HepG2 (cell line): ENCODE measurements around the gene NYNRIN. TPM values are rescaled to one million over a fixed set of nuclear protein-coding genes. Genes with fewer than 3 reads are reported as not detected.

Experiments used
- BRD4 ChIP-seq: sonication (generic); formaldehyde crosslinking; IDR thresholded peaks from 2 replicates; pipeline ENCODE4 v1.4.0; 2020; ENCODE audit warnings: missing genetic modification reagents
- CHD4 ChIP-seq: fragments of 200-600 bp; sonication (generic); IDR thresholded peaks from 2 replicates; pipeline ENCODE4 v1.7.0; 2017; ENCODE audit warnings: mild to moderate bottlenecking, low read length, borderline replicate concordance
- ESRRA ChIP-seq: sonication (generic); formaldehyde crosslinking; IDR thresholded peaks from 2 replicates; pipeline ENCODE4 v1.5.1; 2020; ENCODE audit warnings: mild to moderate bottlenecking, low read depth, missing genetic modification reagents
- FOSL1 ChIP-seq: sonication (generic); formaldehyde crosslinking; IDR thresholded peaks from 2 replicates; pipeline ENCODE4 v1.9.0; 2021; ENCODE audit warnings: missing genetic modification reagents, borderline replicate concordance
- HIVEP1 ChIP-seq: sonication (generic); formaldehyde crosslinking; IDR thresholded peaks from 2 replicates; pipeline ENCODE4 v1.4.0; 2020; ENCODE audit warnings: mild to moderate bottlenecking, missing genetic modification reagents
- HNRNPK ChIP-seq: fragments of 200-400 bp; formaldehyde crosslinking; IDR thresholded peaks from 2 replicates; pipeline ENCODE4 v1.6.1; 2018; ENCODE audit warnings: low read length, low read depth, moderate library complexity, mild to moderate bottlenecking; ENCODE audit not compliant: poor library complexity, severe bottlenecking
- MAFF ChIP-seq: IDR thresholded peaks from 2 replicates; pipeline ENCODE4 v1.6.1; 2011; ENCODE audit warnings: low read depth, low read length, improper control_type of control experiment
- NFE2L1 ChIP-seq: sonication (generic); formaldehyde crosslinking; IDR thresholded peaks from 2 replicates; pipeline ENCODE4 v1.4.0; 2020; ENCODE audit warnings: missing genetic modification reagents, mild to moderate bottlenecking, borderline replicate concordance
- NR1H2 ChIP-seq: sonication (generic); formaldehyde crosslinking; IDR thresholded peaks from 2 replicates; pipeline ENCODE4 v1.8.1; 2022; ENCODE audit warnings: low read depth, missing genetic modification reagents, borderline replicate concordance
- PHF5A ChIP-seq: IDR thresholded peaks from one replicate; pipeline ENCODE4 v1.6.1; 2018; ENCODE audit warnings: low read depth, missing genetic modification reagents; ENCODE audit not compliant: unreplicated experiment
- POLR2AphosphoS2 ChIP-seq: IDR thresholded peaks from 2 replicates; pipeline ENCODE4 v1.6.1; 2011; ENCODE audit warnings: low read depth, low read length, improper control_type of control experiment
- SAFB2 ChIP-seq: sonication (generic); formaldehyde crosslinking; IDR thresholded peaks from 2 replicates; pipeline ENCODE4 v1.5.1; 2020; ENCODE audit warnings: missing genetic modification reagents, low read depth, mild to moderate bottlenecking, borderline replicate concordance
- TAF1 ChIP-seq: sonication (generic); formaldehyde crosslinking; IDR thresholded peaks from 2 replicates; pipeline ENCODE4 v1.4.0; 2020; ENCODE audit warnings: missing genetic modification reagents
- ZFP1 ChIP-seq: IDR thresholded peaks from 2 replicates; pipeline ENCODE4 v1.6.1; 2016
- ZMYM4 ChIP-seq: sonication (generic); formaldehyde crosslinking; IDR thresholded peaks from 2 replicates; pipeline ENCODE4 v1.8.1; 2023; ENCODE audit warnings: mild to moderate bottlenecking, missing genetic modification reagents
- ZNF441 ChIP-seq: sonication (generic); formaldehyde crosslinking; IDR thresholded peaks from 2 replicates; pipeline ENCODE4 v1.7.0; 2021; ENCODE audit warnings: missing genetic modification reagents, borderline replicate concordance
- ZNF460 ChIP-seq: sonication (generic); formaldehyde crosslinking; IDR thresholded peaks from 2 replicates; pipeline ENCODE4 v1.5.1; 2020; ENCODE audit warnings: missing genetic modification reagents, mild to moderate bottlenecking, borderline replicate concordance
- ZNF777 ChIP-seq: sonication (generic); formaldehyde crosslinking; IDR thresholded peaks from 2 replicates; pipeline ENCODE4 v1.4.0; 2020; ENCODE audit warnings: missing genetic modification reagents
- ZNF788 ChIP-seq: sonication (generic); formaldehyde crosslinking; IDR thresholded peaks from 2 replicates; pipeline ENCODE4 v1.5.0; 2020; ENCODE audit warnings: mild to moderate bottlenecking, missing genetic modification reagents, borderline replicate concordance
- polyA plus RNA-seq, 8 experiments: library from polyadenylated mRNA; depleted of rRNA in 3 of 8; stranded (reverse) in 7 of 8; unstranded in 1 of 8; fragments of >200 nt; fragmentation: Illumina TruSeq in 4 of 8; extraction: Trizol in 4 of 8; gene quantifications; 2 replicates each; pipeline versions ENCODE4 v1.2.1 to v1.2.3, GENCODE V29; 2011 to 2016; ENCODE audit warnings: low read depth in 4 of 8, missing spikeins in 1 of 8, mixed read lengths in 1 of 8; ENCODE audit not compliant: insufficient read depth in 1 of 8
- total RNA-seq, 5 experiments: library from RNA; depleted of rRNA; stranded (reverse); fragments of >200 nt; fragmentation: Illumina TruSeq; extraction: Trizol; gene quantifications; 2 replicates each; pipeline ENCODE4 v1.2.3, GENCODE V29; 2016; ENCODE audit warnings: low read depth in 1 of 5
- TF ChIP-seq, protein P1 (sequence below): sonication (generic); formaldehyde crosslinking; IDR thresholded peaks from 2 replicates; pipeline ENCODE4 v1.5.0; 2020; ENCODE audit warnings: missing genetic modification reagents, mild to moderate bottlenecking, borderline replicate concordance
- TF ChIP-seq, protein P2 (sequence below): sonication (generic); formaldehyde crosslinking; IDR thresholded peaks from 2 replicates; pipeline ENCODE4 v1.8.0; 2022; ENCODE audit warnings: missing genetic modification reagents, mild to moderate bottlenecking, inconsistent platforms, borderline replicate concordance
- TF ChIP-seq, protein P3 (sequence below): IDR thresholded peaks from 2 replicates; pipeline ENCODE4 v1.6.1; 2016
- TF ChIP-seq, protein P4 (sequence below): sonication (generic); formaldehyde crosslinking; IDR thresholded peaks from 2 replicates; pipeline ENCODE4 v1.4.0; 2020; ENCODE audit warnings: missing genetic modification reagents

Gene NYNRIN
- total and polyA plus RNA-seq, 2 of the 13 experiments (the other 11 are each of a cell fraction or from before 2014, with no cell fraction given) = 0.63 to 1.1 TPM

DNA sequence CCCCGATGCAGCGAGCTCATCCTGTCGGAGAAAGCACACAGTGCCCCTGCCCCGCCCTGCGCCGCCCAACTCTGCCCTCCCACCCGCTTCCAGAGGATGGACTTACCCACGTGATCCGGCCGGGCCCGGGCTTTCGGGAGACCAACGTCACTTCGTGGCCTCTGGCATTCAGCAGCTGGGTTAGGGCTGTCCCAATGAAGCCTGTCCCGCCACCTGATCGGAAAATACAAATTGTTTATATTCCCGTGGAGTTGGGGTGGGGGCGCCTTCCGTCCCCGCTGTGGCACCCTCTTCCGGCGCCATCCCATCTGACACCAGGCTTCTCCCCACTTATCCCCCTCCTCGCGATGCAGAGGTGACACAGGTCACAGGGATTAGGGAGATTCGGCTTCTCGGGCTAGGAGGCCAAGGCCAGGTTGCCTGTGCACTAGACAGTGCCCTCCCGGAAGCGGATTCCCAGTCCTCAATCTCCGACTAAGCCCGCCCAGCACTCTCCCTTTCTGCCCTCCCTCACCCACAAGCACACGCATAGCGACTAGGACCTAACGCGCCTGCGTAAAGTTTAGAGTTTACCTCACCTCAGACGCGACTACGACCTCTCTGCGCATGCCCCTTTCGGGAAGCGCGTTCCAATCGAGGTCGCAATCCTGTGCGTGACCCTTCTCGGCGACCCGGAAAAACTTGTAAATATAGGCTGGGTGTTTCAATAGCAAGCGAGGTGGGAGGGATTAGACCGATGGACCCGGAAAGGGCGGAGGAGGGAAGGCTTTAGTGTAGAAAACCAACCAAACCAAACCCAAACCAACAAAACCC lies 43.6 kb downstream of the NYNRIN start, which contains the start of gene SDR39U1 (continued):
- TF ChIP-seq CHD4 (peak; percentile 97), ZNF460 (no peak), BRD4 (CRISPR knock-in tag) (peak; percentile 82), ZNF777 (CRISPR knock-in tag) (peak; percentile 53; the same call in 1 of the 2 replicates), SAFB2 (peak; percentile 100), ZNF788 (CRISPR knock-in tag) (peak; percentile 88; the same call in 1 of the 2 replicates), HIVEP1 (peak; percentile 97), ZNF441 (peak; percentile 84), NR1H2 (CRISPR knock-in tag) (peak; percentile 40; the same call in 1 of the 2 replicates), POLR2AphosphoS2 (0 out of 2 replicates have a peak, but pooled peaks have one; percentile 81), FOSL1 (no peak), NFE2L1 (CRISPR knock-in tag) (peak; percentile 76; the same call in 1 of the 2 replicates), ZMYM4 (CRISPR knock-in tag) (peak; percentile 92), ESRRA (CRISPR knock-in tag) (peak; percentile 89), ZFP1 (CRISPR knock-in tag) (no peak; the same call in none of the 2 replicates), MAFF (peak; percentile 32; the same call in 1 of the 2 replicates), HNRNPK (no peak), PHF5A (CRISPR knock-in tag) (no peak), TAF1 (peak; percentile 97)
- TF ChIP-seq, protein P1, sequence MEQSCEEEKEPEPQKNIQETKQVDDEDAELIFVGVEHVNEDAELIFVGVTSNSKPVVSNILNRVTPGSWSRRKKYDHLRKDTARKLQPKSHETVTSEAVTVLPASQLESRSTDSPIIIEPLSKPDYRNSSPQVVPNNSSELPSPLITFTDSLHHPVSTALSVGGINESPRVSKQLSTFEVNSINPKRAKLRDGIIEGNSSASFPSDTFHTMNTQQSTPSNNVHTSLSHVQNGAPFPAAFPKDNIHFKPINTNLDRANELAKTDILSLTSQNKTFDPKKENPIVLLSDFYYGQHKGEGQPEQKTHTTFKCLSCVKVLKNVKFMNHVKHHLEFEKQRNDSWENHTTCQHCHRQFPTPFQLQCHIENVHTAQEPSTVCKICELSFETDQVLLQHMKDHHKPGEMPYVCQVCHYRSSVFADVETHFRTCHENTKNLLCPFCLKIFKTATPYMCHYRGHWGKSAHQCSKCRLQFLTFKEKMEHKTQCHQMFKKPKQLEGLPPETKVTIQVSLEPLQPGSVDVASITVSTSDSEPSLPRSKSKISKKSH (CRISPR knock-in tag) = peak; percentile 99
- TF ChIP-seq, protein P2, sequence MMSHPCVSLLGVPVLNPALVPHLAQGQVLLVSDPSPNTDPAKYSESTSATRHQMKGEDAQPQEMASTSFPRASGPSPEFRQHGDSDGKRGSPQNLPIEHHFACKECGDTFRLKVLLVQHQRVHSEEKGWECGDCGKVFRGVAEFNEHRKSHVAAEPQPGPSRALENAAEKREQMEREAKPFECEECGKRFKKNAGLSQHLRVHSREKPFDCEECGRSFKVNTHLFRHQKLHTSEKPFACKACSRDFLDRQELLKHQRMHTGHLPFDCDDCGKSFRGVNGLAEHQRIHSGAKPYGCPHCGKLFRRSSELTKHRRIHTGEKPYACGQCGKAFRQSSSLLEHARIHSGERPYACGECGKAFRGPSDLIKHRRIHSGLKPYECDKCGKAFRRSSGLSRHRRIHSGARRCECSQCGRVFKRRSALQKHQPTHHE (CRISPR knock-in tag) = peak; percentile 99
- TF ChIP-seq, protein P3, sequence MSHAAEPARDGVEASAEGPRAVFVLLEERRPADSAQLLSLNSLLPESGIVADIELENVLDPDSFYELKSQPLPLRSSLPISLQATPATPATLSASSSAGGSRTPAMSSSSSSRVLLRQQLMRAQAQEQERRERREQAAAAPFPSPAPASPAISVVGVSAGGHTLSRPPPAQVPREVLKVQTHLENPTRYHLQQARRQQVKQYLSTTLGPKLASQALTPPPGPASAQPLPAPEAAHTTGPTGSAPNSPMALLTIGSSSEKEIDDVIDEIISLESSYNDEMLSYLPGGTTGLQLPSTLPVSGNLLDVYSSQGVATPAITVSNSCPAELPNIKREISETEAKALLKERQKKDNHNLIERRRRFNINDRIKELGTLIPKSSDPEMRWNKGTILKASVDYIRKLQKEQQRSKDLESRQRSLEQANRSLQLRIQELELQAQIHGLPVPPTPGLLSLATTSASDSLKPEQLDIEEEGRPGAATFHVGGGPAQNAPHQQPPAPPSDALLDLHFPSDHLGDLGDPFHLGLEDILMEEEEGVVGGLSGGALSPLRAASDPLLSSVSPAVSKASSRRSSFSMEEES = peak; percentile 94
- TF ChIP-seq, protein P4, sequence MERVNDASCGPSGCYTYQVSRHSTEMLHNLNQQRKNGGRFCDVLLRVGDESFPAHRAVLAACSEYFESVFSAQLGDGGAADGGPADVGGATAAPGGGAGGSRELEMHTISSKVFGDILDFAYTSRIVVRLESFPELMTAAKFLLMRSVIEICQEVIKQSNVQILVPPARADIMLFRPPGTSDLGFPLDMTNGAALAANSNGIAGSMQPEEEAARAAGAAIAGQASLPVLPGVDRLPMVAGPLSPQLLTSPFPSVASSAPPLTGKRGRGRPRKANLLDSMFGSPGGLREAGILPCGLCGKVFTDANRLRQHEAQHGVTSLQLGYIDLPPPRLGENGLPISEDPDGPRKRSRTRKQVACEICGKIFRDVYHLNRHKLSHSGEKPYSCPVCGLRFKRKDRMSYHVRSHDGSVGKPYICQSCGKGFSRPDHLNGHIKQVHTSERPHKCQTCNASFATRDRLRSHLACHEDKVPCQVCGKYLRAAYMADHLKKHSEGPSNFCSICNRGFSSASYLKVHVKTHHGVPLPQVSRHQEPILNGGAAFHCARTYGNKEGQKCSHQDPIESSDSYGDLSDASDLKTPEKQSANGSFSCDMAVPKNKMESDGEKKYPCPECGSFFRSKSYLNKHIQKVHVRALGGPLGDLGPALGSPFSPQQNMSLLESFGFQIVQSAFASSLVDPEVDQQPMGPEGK (CRISPR knock-in tag) = peak; percentile 90
